Measurements from ENCODE around the gene CSMD2.

Gene CSMD2

DNA sequence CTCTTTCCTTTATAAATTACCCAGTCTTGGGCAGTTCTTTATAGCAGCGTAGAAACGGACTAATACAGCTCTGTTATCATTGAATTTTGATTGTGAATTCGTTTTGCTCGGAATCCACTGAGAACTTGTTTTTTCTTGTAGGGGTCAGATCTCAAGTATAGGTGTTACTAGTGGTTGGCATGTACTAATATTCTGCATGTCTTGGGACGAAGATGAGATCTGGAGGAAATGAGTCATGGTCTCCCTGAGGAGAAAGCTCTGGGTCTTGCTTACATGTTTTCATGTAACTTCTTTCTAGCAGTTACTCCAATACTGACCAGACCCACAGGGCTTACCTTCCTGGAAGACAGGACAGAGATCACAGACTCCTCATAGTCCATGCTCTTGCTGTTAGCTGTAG, 662.3 kb downstream of the CSMD2 start:
- DNase-seq (ENCODE audit: low read depth in 2 of 2), result no peak

DNA sequence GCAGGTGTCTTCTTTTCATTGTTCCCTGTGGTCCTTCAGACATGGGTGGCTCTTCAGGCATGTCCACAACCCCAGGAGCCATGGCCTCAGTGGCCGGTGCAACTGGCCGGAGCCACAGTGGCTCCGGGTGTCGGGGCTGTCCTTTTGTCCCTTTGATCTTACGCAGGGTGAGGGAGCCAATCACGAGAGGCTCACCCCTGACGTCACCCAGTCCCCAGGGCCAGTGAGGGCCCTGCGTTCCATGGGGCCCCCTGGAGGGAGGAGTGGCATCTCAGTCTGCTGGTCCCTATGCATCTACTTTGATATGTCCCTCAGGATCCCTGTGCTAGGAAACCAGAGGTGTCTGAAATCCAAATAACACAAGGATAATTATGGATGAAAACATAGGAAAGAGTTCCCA, 663.3 kb downstream of the CSMD2 start:
- DNase-seq (ENCODE audit: low read depth in 2 of 2), result no peak

DNA sequence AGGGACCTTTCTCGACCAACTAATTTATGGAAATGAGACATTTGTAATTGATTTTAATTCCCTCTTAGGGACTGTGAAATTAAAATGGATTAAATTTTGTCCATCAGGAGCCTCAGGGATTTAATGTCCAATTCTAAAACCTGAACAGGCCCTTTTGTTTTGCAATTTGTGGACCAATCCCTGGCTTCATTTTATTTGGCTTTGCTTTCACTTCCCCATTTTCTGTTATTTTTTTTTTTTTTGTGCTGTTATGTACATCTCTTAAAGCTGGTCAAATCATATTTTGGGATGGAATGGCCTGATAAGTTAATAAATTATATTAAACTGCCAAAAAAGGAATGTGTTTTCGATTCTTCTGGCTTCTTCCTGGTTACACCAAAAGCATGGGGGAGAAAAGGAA, 663.7 kb downstream of the CSMD2 start:
- no peak for DNase-seq (ENCODE audit: low read depth in 2 of 2)

- no peak for DNase-seq (ENCODE audit: low read depth in 2 of 2)
Observed at GRCh38 chr1:33500547-33500946, 664.5 kb downstream of the CSMD2 start.

DNA sequence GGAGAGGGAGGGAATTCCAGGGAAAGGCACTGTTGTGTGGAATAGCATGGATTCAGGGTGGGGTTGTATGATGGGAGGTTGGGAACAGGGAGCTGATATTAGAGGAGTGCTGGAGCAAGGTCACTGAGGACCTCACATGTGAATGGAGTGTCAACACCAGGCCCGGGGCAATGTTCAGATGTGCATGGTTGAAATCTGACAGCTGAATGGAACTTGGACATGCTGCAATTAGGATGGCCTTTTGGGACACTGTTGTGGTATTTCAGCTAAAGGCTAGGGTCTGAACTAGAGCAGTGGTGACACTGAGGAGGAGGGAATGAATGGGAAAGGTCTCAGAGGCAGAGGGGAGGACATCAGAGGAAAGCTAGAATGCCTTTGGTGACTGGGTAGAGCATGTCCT, 667.6 kb downstream of the CSMD2 start:
- DNase-seq (ENCODE audit: low read depth in 2 of 2), result no peak

DNA sequence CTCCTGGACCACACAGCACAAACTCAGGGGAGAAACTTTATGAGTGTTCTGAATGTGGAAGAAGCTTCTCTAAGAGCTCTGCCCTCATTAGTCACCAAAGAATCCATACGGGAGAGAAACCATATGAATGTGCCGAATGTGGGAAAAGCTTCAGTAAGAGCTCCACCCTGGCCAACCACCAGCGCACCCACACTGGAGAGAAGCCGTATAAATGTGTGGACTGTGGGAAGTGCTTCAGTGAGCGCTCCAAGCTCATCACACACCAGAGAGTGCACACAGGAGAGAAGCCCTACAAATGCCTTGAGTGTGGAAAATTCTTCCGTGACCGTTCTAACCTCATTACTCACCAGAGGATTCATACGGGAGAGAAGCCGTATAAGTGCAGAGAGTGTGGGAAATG, 670.1 kb downstream of the CSMD2 start:
- DNase-seq (ENCODE audit: low read depth in 2 of 2), result no peak

DNA sequence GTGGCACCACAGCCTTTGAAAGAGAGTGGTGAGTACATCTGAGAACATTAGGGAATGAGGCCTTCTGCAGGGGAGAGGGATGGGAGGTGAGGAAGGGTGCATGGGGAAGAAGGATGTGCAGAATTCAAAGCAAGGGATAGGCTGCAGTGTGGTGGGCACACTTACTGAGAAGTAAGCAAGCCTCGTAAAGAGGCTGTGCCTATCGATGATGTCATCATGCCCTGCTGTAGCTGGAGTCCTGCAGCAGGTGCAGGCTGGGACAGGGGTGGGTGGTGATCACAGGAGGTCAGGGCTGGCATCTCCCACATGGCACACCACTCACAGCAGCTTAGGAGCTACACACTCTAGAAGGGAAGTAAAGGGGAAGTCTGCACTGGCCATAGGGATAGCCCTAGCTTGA, 676.4 kb downstream of the CSMD2 start:
- no peak for DNase-seq (ENCODE audit: low read depth in 2 of 2)

DNA sequence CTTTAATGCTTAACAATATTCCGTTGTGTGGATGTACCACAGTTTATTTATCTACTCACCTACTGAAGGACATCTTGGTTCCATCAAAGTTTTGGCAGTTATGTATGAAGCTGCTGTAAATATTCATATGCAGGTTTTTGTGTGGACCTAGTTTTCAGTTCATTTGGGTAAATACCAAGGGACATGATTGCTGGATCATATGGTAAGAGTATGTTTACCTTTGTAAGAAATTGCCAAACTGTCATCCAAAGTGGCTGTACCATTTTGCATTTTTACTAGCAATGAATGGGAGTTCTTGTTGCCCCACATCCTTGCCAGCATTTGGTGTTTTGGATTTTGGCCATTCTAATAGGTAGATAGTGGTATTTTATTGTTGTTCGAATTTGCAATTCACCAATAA, 682.6 kb downstream of the CSMD2 start:
- no peak for DNase-seq (ENCODE audit: low read depth in 2 of 2)

DNA sequence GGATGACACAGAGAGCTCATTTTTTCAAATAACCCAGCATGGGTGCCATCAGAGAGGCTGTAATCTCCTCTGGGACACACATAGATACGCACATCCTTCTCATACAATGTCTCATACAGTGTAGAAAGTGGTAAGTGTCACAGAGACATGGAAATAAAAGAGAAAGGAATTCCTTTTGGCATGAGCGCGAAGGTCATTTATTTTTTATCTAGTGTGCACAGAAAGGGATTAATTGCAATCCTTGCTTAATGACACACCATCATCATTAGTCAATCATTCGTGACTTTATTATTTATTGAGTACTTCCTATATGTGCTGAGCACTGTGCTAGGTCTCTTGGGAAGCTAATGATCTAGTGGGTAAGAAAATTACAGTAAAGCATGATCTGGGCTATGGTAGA, 687.6 kb downstream of the CSMD2 start:
- DNase-seq (ENCODE audit: low read depth in 2 of 2), result no peak

- DNase-seq (ENCODE audit: low read depth in 2 of 2), result no peak
Observed at GRCh38 chr1:33473900-33474299, 691.1 kb downstream of the CSMD2 start.

GRCh38 chr1:33472269-33472980, 692.6 kb downstream of the CSMD2 start, which contains the start of gene ZSCAN20:
Gene ZSCAN20 (plus strand): TSS chr1:33472645. CDS start chr1:33479289, 6,644 bp downstream.
- peak; percentile 80 to 88 for DNase-seq (ENCODE audit: low read depth in 2 of 2)

- DNase-seq (ENCODE audit: low read depth in 2 of 2), result no peak
Observed at GRCh38 chr1:33471416-33471815, 693.6 kb downstream of the CSMD2 start.

GRCh38 chr1:33470495-33471012, 694.5 kb downstream of the CSMD2 start:
- peak; percentile 15 to 32 for DNase-seq (ENCODE audit: low read depth in 2 of 2)

- DNase-seq (ENCODE audit: low read depth in 2 of 2), result no peak
Observed at GRCh38 chr1:33469691-33470090, 695.3 kb downstream of the CSMD2 start.

DNA sequence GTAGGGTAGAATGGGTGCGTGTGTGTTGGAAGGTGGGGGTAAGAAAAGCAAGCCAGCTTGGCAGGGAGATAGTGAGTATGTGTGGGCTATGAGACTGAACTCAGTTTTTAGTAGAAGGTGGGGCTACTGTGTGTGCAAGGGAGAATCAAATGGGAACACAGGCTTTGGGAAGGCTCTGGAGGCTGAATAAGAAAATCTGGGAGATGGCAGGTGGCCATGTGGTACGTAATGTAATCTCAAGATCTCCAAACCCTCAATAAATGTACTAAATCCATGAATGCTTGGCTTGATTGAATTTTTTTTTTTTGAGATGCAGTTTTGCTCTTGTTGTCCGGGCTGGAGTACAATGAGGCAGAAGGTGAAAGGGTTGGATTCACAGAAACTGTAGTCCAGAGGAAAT, 696.1 kb downstream of the CSMD2 start:
- DNase-seq (ENCODE audit: low read depth in 2 of 2), result no peak

DNA sequence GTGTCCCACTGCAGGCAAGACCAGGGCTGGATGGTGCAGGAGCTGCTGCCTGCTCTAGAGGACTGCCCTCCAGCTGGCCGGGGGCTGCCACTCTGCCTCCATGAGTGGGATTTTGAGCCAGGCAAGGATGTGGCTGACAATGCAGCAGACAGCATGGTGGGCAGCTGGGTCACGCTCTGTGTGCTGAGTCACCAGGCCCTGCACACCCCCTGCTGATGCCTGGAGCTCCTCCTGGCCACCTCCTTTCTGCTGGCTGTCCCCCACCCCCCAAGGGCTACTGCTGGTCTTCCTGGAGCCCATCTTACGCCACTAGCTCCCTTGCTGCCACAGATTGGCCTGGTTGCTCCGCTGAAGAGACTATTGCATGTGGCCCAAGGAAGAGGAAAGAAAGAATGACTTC, 696.5 kb downstream of the CSMD2 start:
- DNase-seq (ENCODE audit: low read depth in 2 of 2), result no peak

DNA sequence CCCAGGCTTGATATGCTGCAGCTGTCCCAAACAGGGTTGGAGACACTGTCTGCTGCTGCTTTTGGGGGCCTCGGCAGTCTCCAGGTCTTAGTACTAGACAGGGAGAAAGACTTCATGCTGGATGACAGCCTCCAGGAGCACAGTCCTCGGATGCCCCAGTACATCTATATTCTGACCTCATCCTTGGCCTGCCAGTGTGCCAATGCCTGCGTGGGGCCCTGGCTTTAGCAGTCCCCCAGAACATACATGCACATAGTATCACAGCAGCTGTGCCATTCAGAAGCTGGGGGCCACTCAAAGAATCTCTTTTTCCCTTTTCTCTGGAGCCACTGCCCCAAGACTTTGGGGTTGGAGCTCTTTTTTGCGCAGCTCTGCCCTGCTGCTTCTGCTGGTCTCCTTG, 697.0 kb downstream of the CSMD2 start:
- DNase-seq (ENCODE audit: low read depth in 2 of 2), result no peak

DNA sequence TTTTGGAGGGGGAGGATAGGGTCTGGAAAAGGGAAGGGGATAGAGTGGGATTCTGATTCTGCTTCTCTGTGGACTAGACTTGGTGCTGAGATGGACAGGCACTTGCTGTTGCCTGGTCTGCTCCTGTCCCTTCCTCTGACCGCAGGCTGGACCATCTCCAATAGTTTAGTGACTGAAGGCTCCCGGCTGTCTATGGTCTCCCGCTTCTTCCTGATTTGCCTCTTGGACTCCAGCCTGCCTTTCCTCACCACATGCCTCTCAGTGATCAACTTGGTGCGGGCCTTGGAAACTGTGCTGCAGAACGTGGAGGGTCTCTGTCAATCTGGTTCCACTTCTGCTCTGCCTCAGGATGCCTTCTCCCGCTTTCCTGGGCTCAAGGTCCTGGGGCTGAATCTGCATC, 698.9 kb downstream of the CSMD2 start:
- no peak for DNase-seq (ENCODE audit: low read depth in 2 of 2)

DNA sequence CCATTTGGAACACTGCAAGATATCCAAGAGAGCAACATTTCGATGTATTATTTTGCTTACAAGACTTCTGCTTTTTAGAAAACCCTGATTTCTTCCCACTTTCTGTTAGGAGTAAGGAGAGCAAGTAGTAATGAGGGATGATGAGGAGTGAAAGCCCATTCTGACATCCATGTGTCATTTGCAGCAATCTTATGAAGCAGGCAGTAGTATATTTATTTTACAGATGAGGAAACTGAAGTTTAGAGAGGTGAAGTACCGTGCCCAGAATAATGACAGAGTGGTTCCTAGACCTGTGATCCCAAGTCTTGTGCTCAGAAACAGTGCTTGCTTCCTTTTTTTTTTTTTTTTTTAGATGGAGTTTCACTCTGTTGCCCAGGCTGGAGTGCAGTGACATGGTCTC, 699.7 kb downstream of the CSMD2 start:
- DNase-seq (ENCODE audit: low read depth in 2 of 2), result no peak

DNA sequence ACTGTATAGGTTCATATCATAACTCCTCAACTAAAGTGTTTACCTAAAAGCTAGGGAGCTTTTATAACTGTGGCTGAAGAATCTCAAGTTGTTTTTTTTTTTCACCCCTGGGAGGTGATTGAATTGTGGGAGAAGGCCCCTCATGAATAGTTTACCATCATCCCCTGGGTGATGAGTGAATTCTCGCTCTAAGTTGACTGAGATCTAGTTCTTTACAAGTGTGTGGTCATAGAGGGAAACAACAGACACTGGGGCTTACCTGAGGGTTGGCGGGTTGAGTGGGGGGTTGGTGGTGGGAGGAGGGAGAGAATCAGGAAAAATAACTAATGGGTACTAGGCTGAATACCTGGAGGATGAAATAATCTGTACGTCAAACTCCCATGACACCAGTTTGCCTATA, 700.5 kb downstream of the CSMD2 start:
- no peak for DNase-seq (ENCODE audit: low read depth in 2 of 2)

Data from stimulated activated CD8-positive, alpha-beta memory T cell treated with anti-CD3 and anti-CD28 coated beads, Interleukin-2, amount 100 ng/mL, for 48 hours (primary cell).